ENCODE data around the gene GNAT2.
"Not testable (repeated sequence)": the region's sequence is repeated elsewhere in the genome, so short reads cannot be mapped to it uniquely, and the experiment has no call there.

Gene GNAT2

GRCh38 chr1:109619576-109620400 lies at the start of gene GNAT2, which contains the start of gene AMPD2:
Gene GNAT2, minus strand, starts transcription at chr1:109619616. Its CDS starts 6,746 bp downstream, at chr1:109612870.
Gene AMPD2, plus strand, starts transcription at chr1:109619837. Its CDS starts 1,339 bp downstream, at chr1:109621176.
- no peak for DNase-seq (ENCODE audit: low spot score)

- DNase-seq (ENCODE audit: low spot score) = peak; percentile 1
Measured at GRCh38 chr1:109668123-109668775, 48.8 kb upstream of the GNAT2 start.

- peak; percentile 2 for DNase-seq (ENCODE audit: low spot score)
Measured at GRCh38 chr1:109667452-109668122, 48.2 kb upstream of the GNAT2 start, which contains the start of gene GSTM2. Gene GSTM2, plus strand, starts transcription at chr1:109668057. Its CDS starts 59 bp downstream, at chr1:109668116.

GRCh38 chr1:109664671-109665070 lies 45.3 kb upstream of the GNAT2 start:
- DNase-seq (ENCODE audit: low spot score) = peak; percentile 1

GRCh38 chr1:109661391-109661790 lies 42.0 kb upstream of the GNAT2 start:
- DNase-seq (ENCODE audit: low spot score) = no peak

- not testable (repeated sequence) for DNase-seq (ENCODE audit: low spot score)
Measured at GRCh38 chr1:109660691-109661026, 41.2 kb upstream of the GNAT2 start.

- DNase-seq (ENCODE audit: low spot score) = no peak
Measured at GRCh38 chr1:109659997-109660690, 40.7 kb upstream of the GNAT2 start.

- no peak for DNase-seq (ENCODE audit: low spot score)
Measured at GRCh38 chr1:109659145-109659544, 39.7 kb upstream of the GNAT2 start.

- DNase-seq (ENCODE audit: low spot score) = no peak
Measured at GRCh38 chr1:109658533-109659042, 39.2 kb upstream of the GNAT2 start.

GRCh38 chr1:109657970-109658369 lies 38.6 kb upstream of the GNAT2 start:
- DNase-seq (ENCODE audit: low spot score) = no peak

- no peak for DNase-seq (ENCODE audit: low spot score)
Measured at GRCh38 chr1:109657395-109657794, 38.0 kb upstream of the GNAT2 start.

- no peak for DNase-seq (ENCODE audit: low spot score)
Measured at GRCh38 chr1:109655615-109656519, 36.5 kb upstream of the GNAT2 start, which contains the start of gene GSTM4. Gene GSTM4, plus strand, starts transcription at chr1:109656099. Its CDS starts 291 bp downstream, at chr1:109656390.

- DNase-seq (ENCODE audit: low spot score) = no peak
Measured at GRCh38 chr1:109654519-109654918, 35.1 kb upstream of the GNAT2 start.

GRCh38 chr1:109653306-109653705 lies 33.9 kb upstream of the GNAT2 start:
- no peak for DNase-seq (ENCODE audit: low spot score)

GRCh38 chr1:109652402-109652801 lies 33.0 kb upstream of the GNAT2 start:
- no peak for DNase-seq (ENCODE audit: low spot score)

GRCh38 chr1:109650609-109651008 lies 31.2 kb upstream of the GNAT2 start:
- DNase-seq (ENCODE audit: low spot score) = no peak

GRCh38 chr1:109649491-109649914 lies 30.1 kb upstream of the GNAT2 start:
- no peak for DNase-seq (ENCODE audit: low spot score)

- no peak for DNase-seq (ENCODE audit: low spot score)
Measured at GRCh38 chr1:109644670-109645069, 25.3 kb upstream of the GNAT2 start.

- DNase-seq (ENCODE audit: low spot score) = peak; percentile 70
Measured at GRCh38 chr1:109643385-109644230, 24.2 kb upstream of the GNAT2 start.

- no peak for DNase-seq (ENCODE audit: low spot score)
Measured at GRCh38 chr1:109642626-109643025, 23.2 kb upstream of the GNAT2 start.
